Measurements from ENCODE around the gene IL20RB. TPM values are rescaled to one million over a fixed set of nuclear protein-coding genes. Genes with fewer than 3 reads are reported as not detected.
"Not testable (repeated sequence)": the region's sequence is repeated elsewhere in the genome, so short reads cannot be mapped to it uniquely, and the experiment has no call there.

Gene IL20RB
- total and polyA plus RNA-seq, 10 donors = 0.33 to 3.1 (median 0.85) TPM

GRCh38 chr3:137012097-137012501, 54.3 kb downstream of the IL20RB start:
- DNase-seq = no peak
- intact Hi-C loops (cut with DNase I; ENCODE audit: low total_unique reads) = loop anchor here (5.0 to 10.0 kb wide), 3 partner anchors 255 to 935 kb away; no protein-coding TSS in a partner anchor
- Histone ChIP-seq H3K4me3 (no peak overlapping the region), H3K27ac (no peak overlapping the region), H3K36me3 (no peaks in the 10 kb centered on the region), H3K27me3 (replicated peaks in 1 of 7) (no peaks in the 10 kb centered on the region), H3K4me1 (peaks cover 2 to 14% (median 11%) of the 10 kb centered on the region in 6 donors), H3K9me3 (no peaks in the 10 kb centered on the region)
- WGBS, 5 donors = 76 to 89% (median 79%) methylated on average over 3 of the region's 3 CpGs
- TF ChIP-seq POLR2AphosphoS5 (IDR thresholded peaks at IDR 0.05) = no peak
- TF ChIP-seq CTCF (IDR thresholded peaks at IDR 0.05 in 8 of 11, conservative IDR thresholded peaks at IDR 0.05 in 3 of 11) = no peak
- no peak for TF ChIP-seq POLR2A (IDR thresholded peaks at IDR 0.05)

- peak; percentile 94 for DNase-seq
- 10 to 19% (median 13%) methylated on average over 18 of the region's 18 CpGs for WGBS, 5 donors
- Histone ChIP-seq H3K4me1 (peaks cover 2 to 14% (median 11%) of the 10 kb centered on the region in 6 donors), H3K27ac (peak overlapping the region in 7 of 8 donors; percentile 15 to 69 (median 51)), H3K4me3 (peak overlapping the region; percentile 21 to 66 (median 39)), H3K9me3 (no peaks in the 10 kb centered on the region), H3K27me3 (replicated peaks in 1 of 7) (no peaks in the 10 kb centered on the region), H3K36me3 (no peaks in the 10 kb centered on the region)
- TF ChIP-seq POLR2A (IDR thresholded peaks at IDR 0.05) = no peak
- TF ChIP-seq POLR2AphosphoS5 (IDR thresholded peaks at IDR 0.05) = peak in 2 of 3 donors; percentile 41 to 56
- TF ChIP-seq CTCF (IDR thresholded peaks at IDR 0.05 in 8 of 11, conservative IDR thresholded peaks at IDR 0.05 in 3 of 11) = peak; percentile 82 to 95 (median 90)
- intact Hi-C loops (cut with DNase I; ENCODE audit: low total_unique reads) = loop anchor here (5.0 to 10.0 kb wide), 3 partner anchors 257 to 937 kb away; no protein-coding TSS in a partner anchor
These were observed 56.3 kb downstream of the IL20RB start for GRCh38 chr3:137013951-137014688.

GRCh38 chr3:137017316-137017715, 59.5 kb downstream of the IL20RB start:
- intact Hi-C loops (cut with DNase I; ENCODE audit: low total_unique reads) = loop anchor here (10.0 kb wide), 1 partner anchor 623 kb away; no protein-coding TSS in a partner anchor
- H3K27me3 ChIP-seq (replicated peaks in 1 of 7); H3K4me3 ChIP-seq; DNase-seq; H3K36me3 ChIP-seq; H3K9me3 ChIP-seq; H3K27ac ChIP-seq: not testable (repeated sequence)
- peaks cover 2 to 14% (median 11%) of the 10 kb centered on the region in 6 donors for H3K4me1 ChIP-seq
- WGBS, 5 donors = 71 to 100% (median 90%) methylated on average over 1 of the region's 1 CpG

GRCh38 chr3:137020315-137020714, 62.5 kb downstream of the IL20RB start:
- no peak for DNase-seq
- Histone ChIP-seq H3K36me3 (no peaks in the 10 kb centered on the region), H3K4me1 (no peaks in the 10 kb centered on the region), H3K9me3 (no peaks in the 10 kb centered on the region), H3K27me3 (replicated peaks in 1 of 7) (no peaks in the 10 kb centered on the region), H3K27ac (no peak overlapping the region), H3K4me3 (no peak overlapping the region)
- intact Hi-C loops (cut with DNase I; ENCODE audit: low total_unique reads) = no loop called here
- WGBS, 5 donors = 68 to 78% (median 69%) methylated on average over 4 to 5 of the region's 5 CpGs
- TF ChIP-seq POLR2AphosphoS5 (IDR thresholded peaks at IDR 0.05) (no peak), POLR2A (IDR thresholded peaks at IDR 0.05) (no peak), CTCF (IDR thresholded peaks at IDR 0.05 in 8 of 11, conservative IDR thresholded peaks at IDR 0.05 in 3 of 11) (no peak)

Data from spleen (tissue), 11 donors.